ENCODE measurements around the gene NFKB1.

- TF ChIP-seq, protein P1, sequence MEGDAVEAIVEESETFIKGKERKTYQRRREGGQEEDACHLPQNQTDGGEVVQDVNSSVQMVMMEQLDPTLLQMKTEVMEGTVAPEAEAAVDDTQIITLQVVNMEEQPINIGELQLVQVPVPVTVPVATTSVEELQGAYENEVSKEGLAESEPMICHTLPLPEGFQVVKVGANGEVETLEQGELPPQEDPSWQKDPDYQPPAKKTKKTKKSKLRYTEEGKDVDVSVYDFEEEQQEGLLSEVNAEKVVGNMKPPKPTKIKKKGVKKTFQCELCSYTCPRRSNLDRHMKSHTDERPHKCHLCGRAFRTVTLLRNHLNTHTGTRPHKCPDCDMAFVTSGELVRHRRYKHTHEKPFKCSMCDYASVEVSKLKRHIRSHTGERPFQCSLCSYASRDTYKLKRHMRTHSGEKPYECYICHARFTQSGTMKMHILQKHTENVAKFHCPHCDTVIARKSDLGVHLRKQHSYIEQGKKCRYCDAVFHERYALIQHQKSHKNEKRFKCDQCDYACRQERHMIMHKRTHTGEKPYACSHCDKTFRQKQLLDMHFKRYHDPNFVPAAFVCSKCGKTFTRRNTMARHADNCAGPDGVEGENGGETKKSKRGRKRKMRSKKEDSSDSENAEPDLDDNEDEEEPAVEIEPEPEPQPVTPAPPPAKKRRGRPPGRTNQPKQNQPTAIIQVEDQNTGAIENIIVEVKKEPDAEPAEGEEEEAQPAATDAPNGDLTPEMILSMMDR (IDR thresholded peaks at IDR 0.05) = no peak
- TF ChIP-seq POLR2A (IDR thresholded peaks at IDR 0.05) = no peak
Measured at GRCh38 chr4:102518703-102519131, 17.6 kb downstream of the NFKB1 start.

All from adrenal gland (tissue), 5 donors.